Panc1 (cell line): Measurements from ENCODE around the gene RNASE9. TPM values are rescaled to one million over a fixed set of nuclear protein-coding genes. Genes with fewer than 3 reads are reported as not detected.

Experiments used
- ATAC-seq: fragments of 200-7000 bp; cut with Tn5 transposase; 2 replicates; pipeline ENCODE4 v1.9.1; 2020; ENCODE audit warnings: mild to moderate bottlenecking, moderate library complexity
- BruUV-seq: library from RNA; stranded (reverse); fragments of 400-500 nt; replicated peaks from 2 replicates; lab custom pipeline; 2021; lab: Mats Ljungman, UMichigan
- CTCF ChIA-PET: fragments of 300-600 bp; sonication (Branson Sonifier 250); formaldehyde crosslinking; loops from one replicate; lab custom pipeline; 2022; ENCODE audit warnings: antibody characterized with exemption; lab: Charles Lee
- POLR2A ChIA-PET: fragments of 300-600 bp; sonication (Branson Sonifier 250); formaldehyde crosslinking; loops from one replicate; lab custom pipeline; 2022; ENCODE audit warnings: antibody characterized with exemption; lab: Charles Lee
- DNase-seq: peaks from one replicate; pipeline ENCODE4 v3.0.0-alpha.2; 2010; ENCODE audit warnings: low read depth, low spot score
- H3K27ac ChIP-seq: 2 replicates; pipeline ENCODE4 v1.5.1; 2011; ENCODE audit warnings: mild to moderate bottlenecking, low read length, inconsistent platforms
- H3K27me3 ChIP-seq: fragments of 200-500 bp; sonication (Bioruptor generic); 2 replicates; pipeline ENCODE4 v1.6.0; 2014; ENCODE audit warnings: low read length, inconsistent platforms; ENCODE audit not compliant: control insufficient read depth, insufficient read depth
- H3K36me3 ChIP-seq: fragments of 200-500 bp; sonication (Bioruptor generic); 2 replicates; pipeline ENCODE4 v1.5.1; 2014; ENCODE audit warnings: inconsistent platforms, mild to moderate bottlenecking, low read length, moderate library complexity; ENCODE audit not compliant: control insufficient read depth, insufficient read depth
- H3K4me1 ChIP-seq: 2 replicates; pipeline ENCODE4 v1.5.1; 2011; ENCODE audit warnings: inconsistent platforms, mild to moderate bottlenecking, low read length, moderate library complexity; ENCODE audit not compliant: control insufficient read depth, insufficient read depth
- H3K4me3 ChIP-seq, 2 experiments: 2 replicates each; pipeline ENCODE4 v1.5.1; 2011 to 2012; ENCODE audit warnings: low read depth in 2 of 2, low read length in 2 of 2, mild to moderate bottlenecking in 2 of 2, inconsistent platforms in 1 of 2, moderate library complexity in 1 of 2
- H3K9me3 ChIP-seq: fragments of 200-500 bp; sonication (Bioruptor generic); 2 replicates; pipeline ENCODE4 v1.5.1; 2014; ENCODE audit warnings: low read depth, mild to moderate bottlenecking, inconsistent platforms, low read length, moderate library complexity; ENCODE audit not compliant: control insufficient read depth, insufficient read depth
- CTCF ChIP-seq: fragments of 450-650 bp; IDR thresholded peaks from 2 replicates; pipeline ENCODE4 v1.5.1; 2017; ENCODE audit warnings: mild to moderate bottlenecking
- POLR2AphosphoS5 ChIP-seq: IDR thresholded peaks from 2 replicates; pipeline ENCODE4 v1.6.1; 2012; ENCODE audit warnings: mild to moderate bottlenecking, low read depth, low read length, moderate library complexity
- REST ChIP-seq, 2 experiments: IDR thresholded peaks; 2 replicates each; pipeline ENCODE4 v1.6.1; 2011 to 2012; ENCODE audit warnings: low read depth in 2 of 2, control low read depth in 1 of 2, low read length in 1 of 2, mild to moderate bottlenecking in 1 of 2, moderate library complexity in 1 of 2; ENCODE audit not compliant: insufficient read depth in 1 of 2
- SIN3A ChIP-seq: IDR thresholded peaks from 2 replicates; pipeline ENCODE4 v1.6.1; 2012; ENCODE audit warnings: low read depth, mild to moderate bottlenecking, low read length, moderate library complexity, borderline replicate concordance; ENCODE audit not compliant: insufficient read depth
- TCF7L2 ChIP-seq: IDR thresholded peaks from 2 replicates; pipeline ENCODE4 v1.6.1; 2011; ENCODE audit warnings: mild to moderate bottlenecking, low read depth, low read length, inconsistent platforms
- in situ Hi-C: cut with HindIII; loops from 2 replicates; pipeline ENCODE4 v1.10.0; 2016; ENCODE audit warnings: low sequenced_read_pairs, low pct_unique_long_range_greater_than_20kb
- intact Hi-C: fragments of 100-400 bp; cut with micrococcal nuclease; formaldehyde crosslinking; loops from one replicate; pipeline ENCODE4 v1.10.0; 2022; ENCODE audit not compliant: unreplicated experiment
- total RNA-seq: library from RNA; stranded (reverse); gene quantifications from one replicate; pipeline ENCODE4 v1.2.1, GENCODE V29; 2021; ENCODE audit not compliant: unreplicated experiment

The RNASE9 gene
- total RNA-seq, 1 experiment from 2014 or later = not detected

GRCh38 chr14:20515846-20516245, 45.0 kb downstream of the RNASE9 start:
- Histone ChIP-seq H3K27me3 (no peaks in the 10 kb centered on the region; the same call in 1 of the 2 replicates), H3K4me1 (no peaks in the 10 kb centered on the region), H3K36me3 (no peaks in the 10 kb centered on the region), H3K9me3 (no peaks in the 10 kb centered on the region), H3K27ac (no peak overlapping the region), H3K4me3 (no peak overlapping the region)
- no TSS peak for BruUV-seq
- TF ChIP-seq POLR2AphosphoS5 (no peak), REST (IDR thresholded peaks at IDR 0.05; ENCODE audit: insufficient read depth in 1 of 2, low read depth in 2 of 2, low read length in 1 of 2) (no peak), SIN3A (no peak), TCF7L2 (no peak), CTCF (no peak)
- CTCF ChIA-PET = no interaction called here
- in situ Hi-C loops (no loop called here), intact Hi-C loops (no loop called here)
- ATAC-seq (no peak), DNase-seq (no peak)
- POLR2A ChIA-PET = no interaction called here

GRCh38 chr14:20512177-20512905, 48.5 kb downstream of the RNASE9 start:
- no peak overlapping the region for H3K27ac ChIP-seq
- ATAC-seq (no peak), DNase-seq (no peak)
- in situ Hi-C loops (no loop called here), intact Hi-C loops (no loop called here)
- H3K4me3 ChIP-seq = no peak overlapping the region
- ChIA-PET CTCF (no interaction called here), POLR2A (no interaction called here)
- BruUV-seq = no TSS peak
- H3K27me3 ChIP-seq = no peaks in the 10 kb centered on the region; the same call in 1 of the 2 replicates
- no peaks in the 10 kb centered on the region for H3K9me3 ChIP-seq
- H3K4me1 ChIP-seq = no peaks in the 10 kb centered on the region
- no peaks in the 10 kb centered on the region for H3K36me3 ChIP-seq
- no peak for TF ChIP-seq REST (IDR thresholded peaks at IDR 0.05; ENCODE audit: insufficient read depth in 1 of 2, low read depth in 2 of 2, low read length in 1 of 2)
- no peak for TF ChIP-seq CTCF
- TF ChIP-seq TCF7L2 = no peak
- no peak for TF ChIP-seq SIN3A
- no peak for TF ChIP-seq POLR2AphosphoS5
